Caco-2 (cell line): ENCODE data around the gene ORMDL1. TPM values are rescaled to one million over a fixed set of nuclear protein-coding genes. Genes with fewer than 3 reads are reported as not detected.

Experiments used
- BruUV-seq: library from RNA; stranded (reverse); fragments of 400-500 nt; replicated peaks from 2 replicates; lab custom pipeline; 2021; lab: Mats Ljungman, UMichigan
- CTCF ChIA-PET: fragments of 300-600 bp; sonication (Branson Sonifier 250); formaldehyde crosslinking; loops from one replicate; lab custom pipeline; 2022; ENCODE audit warnings: antibody characterized with exemption; lab: Charles Lee
- POLR2A ChIA-PET: fragments of 300-600 bp; sonication (Branson Sonifier 250); formaldehyde crosslinking; loops from one replicate; lab custom pipeline; 2022; ENCODE audit warnings: antibody characterized with exemption; lab: Charles Lee
- DNase-seq, 2 experiments: peaks; one replicate each; pipeline versions ENCODE4 v3.0.0 to v3.0.0-alpha.2; 2020 to 2022
- H3K27me3 ChIP-seq: replicated peaks from 2 replicates; pipeline ENCODE4 v1.6.0; 2011; ENCODE audit warnings: low read length; ENCODE audit not compliant: control insufficient read depth, insufficient read depth
- H3K36me3 ChIP-seq: 2 replicates; pipeline ENCODE4 v1.5.1; 2011; ENCODE audit warnings: low read length; ENCODE audit not compliant: control insufficient read depth, insufficient read depth
- H3K4me1 ChIP-seq: fragments of 250-450 bp; sonication (Bioruptor Pico); 2 replicates; pipeline ENCODE4 v1.5.1; 2020; ENCODE audit warnings: mild to moderate bottlenecking
- H3K4me3 ChIP-seq: 2 replicates; pipeline ENCODE4 v1.5.1; 2011; ENCODE audit warnings: low read depth, mild to moderate bottlenecking, control low read depth, low read length
- H3K9me3 ChIP-seq: fragments of 250-450 bp; sonication (Bioruptor Pico); 2 replicates; pipeline ENCODE4 v1.5.1; 2020; ENCODE audit warnings: mild to moderate bottlenecking, moderate library complexity
- H3K27ac Mint-ChIP-seq: one replicate; pipeline ENCODE4 v1.8.0; 2022; ENCODE audit warnings: mixed read lengths; ENCODE audit not compliant: unreplicated experiment
- H3K27me3 Mint-ChIP-seq: one replicate; pipeline ENCODE4 v1.8.0; 2022; ENCODE audit warnings: mixed read lengths; ENCODE audit not compliant: insufficient read depth, unreplicated experiment
- H3K36me3 Mint-ChIP-seq: one replicate; pipeline ENCODE4 v1.8.0; 2022; ENCODE audit warnings: mild to moderate bottlenecking, mixed read lengths; ENCODE audit not compliant: insufficient read depth, unreplicated experiment
- H3K4me1 Mint-ChIP-seq: one replicate; pipeline ENCODE4 v1.8.0; 2022; ENCODE audit warnings: low read depth, mixed read lengths; ENCODE audit not compliant: unreplicated experiment
- H3K4me3 Mint-ChIP-seq: one replicate; pipeline ENCODE4 v1.8.0; 2022; ENCODE audit warnings: mild to moderate bottlenecking, moderate library complexity, mixed read lengths; ENCODE audit not compliant: unreplicated experiment
- H3K9me3 Mint-ChIP-seq: one replicate; pipeline ENCODE4 v1.8.0; 2022; ENCODE audit warnings: mixed read lengths; ENCODE audit not compliant: unreplicated experiment
- intact Hi-C: fragments of 100-400 bp; cut with micrococcal nuclease; formaldehyde crosslinking; loops from one replicate; pipeline ENCODE4 v1.10.0; 2022; ENCODE audit not compliant: unreplicated experiment
- total RNA-seq: library from RNA; stranded (reverse); gene quantifications from 2 replicates; pipeline ENCODE4 v1.2.3, GENCODE V29; 2022
- TF ChIP-seq, protein P1 (sequence below), 2 experiments: fragments of 200-600 bp in 1 of 2; IDR thresholded peaks; 1 replicate in 1 of 2; 2 replicates in 1 of 2; pipeline versions ENCODE4 v1.5.1 to v1.8.0; 2011 to 2022; ENCODE audit warnings: antibody characterized with exemption in 1 of 2, control low read depth in 1 of 2, inconsistent platforms in 1 of 2, low read depth in 1 of 2, low read length in 1 of 2, mild to moderate bottlenecking in 1 of 2, moderate library complexity in 1 of 2; ENCODE audit not compliant: insufficient read depth in 1 of 2, severe bottlenecking in 1 of 2, unreplicated experiment in 1 of 2

The ORMDL1 gene
- total RNA-seq, 1 experiment from 2014 or later: 52.1 TPM

DNA sequence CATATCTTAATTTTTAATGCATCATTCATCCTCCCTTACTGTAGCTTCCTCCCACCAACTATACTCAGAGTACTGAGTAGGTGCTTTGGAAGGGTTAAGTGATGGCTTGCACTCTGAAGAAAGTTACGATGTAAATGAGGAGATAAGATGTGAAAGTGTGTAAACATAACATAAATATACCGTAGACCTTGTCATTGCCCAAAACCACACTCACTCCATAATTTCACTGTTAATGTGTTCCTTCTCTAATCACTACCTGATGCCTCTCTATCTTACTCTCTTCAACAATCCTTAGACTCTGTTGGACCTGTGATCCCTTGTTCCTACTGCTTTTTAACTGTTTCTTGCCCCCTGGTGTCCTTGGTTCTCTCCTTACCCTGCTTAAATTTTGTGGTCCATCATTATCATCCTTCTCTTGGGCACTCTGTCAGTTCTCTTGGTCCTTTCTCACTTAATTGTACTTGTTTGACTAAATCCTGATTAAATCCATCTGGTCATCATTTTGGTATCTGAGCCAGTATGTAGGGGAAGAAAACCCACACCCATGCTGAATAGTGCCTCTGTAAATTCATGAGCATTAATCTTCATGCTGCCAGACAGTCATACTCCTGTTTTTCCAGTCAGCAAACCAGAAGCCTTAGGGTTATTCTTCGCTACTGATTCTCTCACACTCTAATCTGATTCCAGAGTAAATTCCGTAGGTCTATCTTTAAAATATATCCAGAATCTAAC is 45.1 kb upstream of the ORMDL1 start:
- peaks cover 5% of the 10 kb centered on the region for H3K36me3 Mint-ChIP-seq
- no peak overlapping the region for H3K27ac Mint-ChIP-seq
- POLR2A ChIA-PET: no interaction called here

DNA sequence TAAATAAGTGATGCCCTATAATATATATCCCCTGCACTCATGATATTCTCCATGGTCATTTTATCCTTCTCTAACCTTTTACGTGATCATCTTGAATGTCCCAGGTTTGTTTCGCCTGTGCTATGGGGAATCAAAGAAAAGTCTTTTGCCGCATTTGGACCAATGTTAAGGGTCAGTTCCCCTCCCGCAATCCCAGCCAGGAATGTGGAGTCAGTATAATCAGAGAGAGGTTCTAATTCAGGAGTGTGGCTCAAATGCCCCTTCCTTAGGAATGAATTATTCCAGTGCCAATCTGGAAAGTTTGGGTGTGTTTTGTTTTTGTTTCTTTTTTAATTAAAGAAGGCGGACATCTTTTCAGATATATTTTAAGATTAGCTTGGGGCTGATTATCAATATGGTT is 41.9 kb upstream of the ORMDL1 start:
- H3K36me3 ChIP-seq: no peaks in the 10 kb centered on the region
- no peaks in the 10 kb centered on the region for H3K36me3 Mint-ChIP-seq
- no peak overlapping the region for H3K4me3 Mint-ChIP-seq
- CTCF ChIA-PET: no interaction called here
- H3K9me3 ChIP-seq: no peaks in the 10 kb centered on the region
- H3K27me3 Mint-ChIP-seq: no peaks in the 10 kb centered on the region
- H3K4me3 ChIP-seq: no peak overlapping the region
- H3K27me3 ChIP-seq: no peaks in the 10 kb centered on the region
- no peaks in the 10 kb centered on the region for H3K4me1 ChIP-seq
- TF ChIP-seq, protein P1, sequence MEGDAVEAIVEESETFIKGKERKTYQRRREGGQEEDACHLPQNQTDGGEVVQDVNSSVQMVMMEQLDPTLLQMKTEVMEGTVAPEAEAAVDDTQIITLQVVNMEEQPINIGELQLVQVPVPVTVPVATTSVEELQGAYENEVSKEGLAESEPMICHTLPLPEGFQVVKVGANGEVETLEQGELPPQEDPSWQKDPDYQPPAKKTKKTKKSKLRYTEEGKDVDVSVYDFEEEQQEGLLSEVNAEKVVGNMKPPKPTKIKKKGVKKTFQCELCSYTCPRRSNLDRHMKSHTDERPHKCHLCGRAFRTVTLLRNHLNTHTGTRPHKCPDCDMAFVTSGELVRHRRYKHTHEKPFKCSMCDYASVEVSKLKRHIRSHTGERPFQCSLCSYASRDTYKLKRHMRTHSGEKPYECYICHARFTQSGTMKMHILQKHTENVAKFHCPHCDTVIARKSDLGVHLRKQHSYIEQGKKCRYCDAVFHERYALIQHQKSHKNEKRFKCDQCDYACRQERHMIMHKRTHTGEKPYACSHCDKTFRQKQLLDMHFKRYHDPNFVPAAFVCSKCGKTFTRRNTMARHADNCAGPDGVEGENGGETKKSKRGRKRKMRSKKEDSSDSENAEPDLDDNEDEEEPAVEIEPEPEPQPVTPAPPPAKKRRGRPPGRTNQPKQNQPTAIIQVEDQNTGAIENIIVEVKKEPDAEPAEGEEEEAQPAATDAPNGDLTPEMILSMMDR (IDR thresholded peaks at IDR 0.05; ENCODE audit: insufficient read depth in 1 of 2, low read depth in 1 of 2, low read length in 1 of 2, severe bottlenecking in 1 of 2, unreplicated experiment in 1 of 2): no peak
- no peak for DNase-seq
- H3K9me3 Mint-ChIP-seq: no peaks in the 10 kb centered on the region
- H3K27ac Mint-ChIP-seq: no peak overlapping the region
- peaks cover 7% of the 10 kb centered on the region for H3K4me1 Mint-ChIP-seq
- intact Hi-C loops: no loop called here
- POLR2A ChIA-PET: no interaction called here
- no TSS peak for BruUV-seq

More for the DNA sequence above, 45.1 kb upstream of the ORMDL1 start:
- H3K4me3 Mint-ChIP-seq: no peak overlapping the region
- Histone ChIP-seq H3K9me3 (no peaks in the 10 kb centered on the region), H3K4me3 (no peak overlapping the region), H3K4me1 (no peaks in the 10 kb centered on the region), H3K27me3 (no peaks in the 10 kb centered on the region), H3K36me3 (no peaks in the 10 kb centered on the region)
- DNase-seq: no peak
- BruUV-seq: no TSS peak
- H3K4me1 Mint-ChIP-seq: peaks cover 7% of the 10 kb centered on the region
- no peaks in the 10 kb centered on the region for H3K9me3 Mint-ChIP-seq
- intact Hi-C loops: no loop called here
- CTCF ChIA-PET: no interaction called here
- TF ChIP-seq, protein P1 (IDR thresholded peaks at IDR 0.05; ENCODE audit: insufficient read depth in 1 of 2, low read depth in 1 of 2, low read length in 1 of 2, severe bottlenecking in 1 of 2, unreplicated experiment in 1 of 2): no peak
- no peaks in the 10 kb centered on the region for H3K27me3 Mint-ChIP-seq

DNA sequence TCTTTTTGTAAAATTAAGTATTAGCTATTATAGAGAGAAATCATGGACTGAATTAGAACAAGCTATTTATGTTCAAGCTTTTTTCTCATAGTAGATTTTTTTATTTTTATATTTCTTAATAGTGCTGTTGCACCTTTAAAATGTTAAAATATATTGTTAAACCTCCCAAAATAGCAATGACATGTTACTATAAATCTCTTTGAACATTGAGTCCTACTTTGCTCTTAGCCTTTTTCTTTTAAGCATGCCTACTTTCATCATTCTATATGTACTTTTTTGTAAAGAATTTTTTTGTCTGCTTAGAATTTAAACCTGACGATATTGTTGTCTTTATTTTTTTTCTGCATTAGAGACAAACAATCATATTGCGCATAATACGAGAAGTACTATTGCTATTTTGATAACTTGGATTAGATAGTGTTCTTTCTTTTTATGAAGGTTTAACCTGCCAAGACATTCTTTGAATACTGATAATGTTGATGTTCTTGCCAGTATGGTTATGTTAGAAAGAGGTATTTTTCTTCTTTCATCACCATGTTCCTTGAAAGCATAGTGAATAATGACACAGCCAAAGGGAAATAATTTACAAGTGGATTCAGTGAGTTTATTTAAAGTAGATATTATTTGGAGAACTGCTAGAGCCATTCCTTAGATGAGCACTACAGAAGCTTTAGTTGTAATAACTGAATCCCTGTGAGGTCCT is 40.7 kb upstream of the ORMDL1 start:
- DNase-seq: no peak
- Mint-ChIP-seq H3K27ac (no peak overlapping the region), H3K9me3 (no peaks in the 10 kb centered on the region), H3K4me1 (peaks cover 7% of the 10 kb centered on the region), H3K27me3 (no peaks in the 10 kb centered on the region), H3K36me3 (no peaks in the 10 kb centered on the region), H3K4me3 (no peak overlapping the region)
- no TSS peak for BruUV-seq
- TF ChIP-seq, protein P1 (IDR thresholded peaks at IDR 0.05; ENCODE audit: insufficient read depth in 1 of 2, low read depth in 1 of 2, low read length in 1 of 2, severe bottlenecking in 1 of 2, unreplicated experiment in 1 of 2): no peak
- ChIA-PET POLR2A (no interaction called here), CTCF (no interaction called here)
- H3K27me3 ChIP-seq: no peaks in the 10 kb centered on the region
- no peak overlapping the region for H3K4me3 ChIP-seq
- intact Hi-C loops: no loop called here
- H3K9me3 ChIP-seq: no peaks in the 10 kb centered on the region
- H3K4me1 ChIP-seq: no peaks in the 10 kb centered on the region
- no peaks in the 10 kb centered on the region for H3K36me3 ChIP-seq
